ENCODE results near the gene PIGU.
"Not testable (repeated sequence)": the region's sequence is repeated elsewhere in the genome, so short reads cannot be mapped to it uniquely, and the experiment has no call there.

The PIGU gene

GRCh38 chr20:34676642-34677373 lies at the start of gene PIGU:
PIGU (minus strand) TSS chr20:34677092; CDS start chr20:34677085, 7 bp downstream.
- DNase-seq = peak; percentile 96

DNA sequence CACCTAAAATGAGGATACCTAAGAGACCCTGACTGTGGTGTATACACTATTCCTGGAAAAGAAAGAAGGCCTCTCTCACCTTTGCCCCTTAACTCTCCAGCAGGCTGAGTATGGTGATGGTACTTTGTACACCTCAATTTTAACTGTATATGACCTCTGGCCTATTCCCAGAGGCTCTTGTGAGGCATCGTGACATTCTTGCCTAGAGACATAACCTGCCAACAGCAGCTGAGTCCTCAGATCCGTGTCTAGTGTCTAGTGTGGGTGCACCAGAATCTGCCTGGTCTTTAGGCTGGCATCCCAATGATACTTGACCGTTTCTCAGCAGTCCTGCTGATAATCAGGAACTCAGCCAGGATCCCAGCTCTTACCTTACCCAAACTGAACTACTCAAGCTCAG lies 47.3 kb upstream of the PIGU start:
- DNase-seq = no peak

DNA sequence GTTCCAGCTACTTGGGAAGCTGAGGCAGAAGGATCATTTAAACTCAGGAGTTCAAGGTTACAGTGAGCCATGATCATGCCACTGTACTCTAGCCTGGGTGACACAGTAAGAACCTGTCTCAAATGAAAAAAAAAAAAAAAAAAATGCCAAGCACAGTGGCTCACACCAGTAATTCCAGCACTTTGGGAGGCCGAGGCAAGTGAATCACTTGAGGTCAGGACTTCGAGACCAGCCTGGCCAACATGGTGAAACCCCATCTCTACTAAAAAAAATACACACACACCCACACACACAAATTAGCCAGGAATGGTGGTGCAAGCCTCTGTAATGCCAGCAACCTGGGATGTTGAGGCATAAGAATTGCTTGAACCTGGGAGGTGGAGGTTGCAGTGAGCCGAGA lies 45.7 kb upstream of the PIGU start:
- DNase-seq = not testable (repeated sequence)

DNA sequence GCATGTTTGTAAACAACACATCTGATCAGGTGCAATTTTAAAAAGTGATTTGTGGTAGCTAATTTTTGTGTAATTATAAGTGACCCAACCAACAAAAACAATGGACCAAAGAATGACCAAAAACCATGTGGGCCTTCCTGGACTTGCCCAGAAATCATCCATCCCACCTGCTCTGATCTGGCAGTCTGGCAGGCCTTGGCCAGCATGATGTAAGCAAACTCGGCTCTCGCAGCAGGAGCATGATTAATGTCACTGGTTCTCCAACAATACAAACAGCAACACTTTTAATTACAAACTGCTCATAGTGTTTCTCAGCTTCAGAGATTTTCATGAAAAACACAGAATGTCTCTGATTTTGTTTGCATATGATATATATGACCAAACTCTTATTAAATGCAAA lies 43.4 kb upstream of the PIGU start:
- DNase-seq = no peak

GRCh38 chr20:34719242-34720017 lies 42.5 kb upstream of the PIGU start:
- DNase-seq = not testable (repeated sequence)

GRCh38 chr20:34717230-34718095 lies 40.6 kb upstream of the PIGU start:
- no peak for DNase-seq

DNA sequence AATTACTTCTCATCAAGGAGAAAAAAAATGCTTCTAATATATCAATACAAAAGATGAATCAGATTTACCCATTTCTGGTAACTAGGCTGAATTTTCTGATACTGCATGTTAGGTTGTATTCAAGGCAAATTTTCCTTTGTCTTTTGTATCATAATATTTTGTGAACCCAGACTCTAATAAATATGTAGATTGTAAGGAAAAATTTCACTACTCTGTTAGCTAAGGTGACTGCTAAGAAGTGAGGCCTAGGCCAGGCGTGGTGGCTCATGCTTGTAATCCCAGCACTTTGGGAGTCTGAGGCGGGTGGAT lies 40.0 kb upstream of the PIGU start:
- DNase-seq = no peak

GRCh38 chr20:34715384-34715783 lies 38.5 kb upstream of the PIGU start:
- DNase-seq = no peak

GRCh38 chr20:34713944-34714515 lies 37.1 kb upstream of the PIGU start:
- not testable (repeated sequence) for DNase-seq

DNA sequence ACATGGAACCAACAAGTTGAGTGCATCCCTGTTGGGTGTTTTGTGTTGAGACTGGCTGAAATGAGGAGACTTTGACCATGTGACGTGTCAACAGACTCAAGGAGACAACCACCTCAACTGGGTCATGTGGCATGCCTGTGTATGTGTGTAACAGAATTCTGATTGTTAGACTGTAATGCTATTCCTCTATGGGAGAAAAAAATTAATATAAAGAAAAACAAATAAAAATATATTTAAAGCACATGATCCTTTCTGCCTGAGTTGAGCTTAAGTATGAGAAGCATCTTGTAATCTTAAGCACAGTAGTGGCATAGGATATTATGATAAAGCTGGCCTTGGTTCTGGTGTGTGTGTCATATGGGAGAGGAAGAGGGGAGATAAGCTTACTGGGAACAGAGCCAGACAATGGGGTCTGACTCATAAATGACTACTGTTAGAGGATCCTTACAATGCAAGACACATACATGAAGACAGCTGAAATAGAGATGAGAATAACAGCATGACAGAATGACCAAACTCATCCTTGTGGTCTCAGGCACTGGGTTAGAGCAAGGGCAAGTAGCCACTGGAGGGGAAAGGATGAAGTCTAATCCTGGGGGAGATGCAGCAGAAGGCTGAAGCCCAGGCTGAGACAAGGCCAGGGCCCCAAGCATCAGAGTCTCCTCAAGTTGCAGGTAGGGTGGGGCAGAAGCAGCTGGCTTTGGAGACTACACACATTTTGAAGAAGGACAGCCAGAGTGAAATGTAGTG lies 36.5 kb upstream of the PIGU start:
- peak; percentile 8 for DNase-seq

DNA sequence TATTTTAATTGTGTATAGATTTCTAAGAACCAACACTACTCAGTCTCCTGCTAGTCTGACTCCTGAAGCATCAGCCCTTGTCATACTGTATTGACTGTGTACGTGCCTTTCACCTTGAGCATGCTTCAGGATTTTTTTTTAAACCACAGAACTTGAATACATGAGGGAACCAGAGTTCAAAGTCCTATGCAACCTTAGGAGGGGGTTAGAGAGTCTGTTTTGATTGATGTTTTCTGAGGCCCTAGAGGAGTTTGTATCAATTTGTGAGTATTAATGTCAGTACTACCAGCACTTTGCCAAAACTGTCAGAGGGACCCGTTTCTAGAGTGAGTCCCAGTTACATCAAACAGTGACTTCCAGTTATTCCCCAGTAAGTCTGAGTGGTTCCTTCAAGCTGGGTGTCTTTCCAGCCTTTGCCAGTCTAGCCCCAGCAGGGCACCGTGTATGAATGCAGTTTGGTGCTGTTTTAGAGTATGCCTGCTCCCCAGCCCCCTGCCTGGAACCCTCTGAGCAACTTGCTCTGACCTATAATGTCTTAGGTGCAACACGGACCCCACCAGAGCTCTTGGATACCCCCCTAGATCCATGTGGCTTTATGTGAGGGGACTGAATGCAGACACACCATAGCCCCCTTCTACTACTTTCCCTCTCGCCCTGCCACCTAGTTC lies 35.8 kb upstream of the PIGU start:
- DNase-seq = no peak

- no peak for DNase-seq
Measured at GRCh38 chr20:34711813-34712430, 35.0 kb upstream of the PIGU start.

GRCh38 chr20:34710861-34711574 lies 34.1 kb upstream of the PIGU start:
- DNase-seq = no peak

- DNase-seq = no peak
Measured at GRCh38 chr20:34710568-34710839, 33.6 kb upstream of the PIGU start.

DNA sequence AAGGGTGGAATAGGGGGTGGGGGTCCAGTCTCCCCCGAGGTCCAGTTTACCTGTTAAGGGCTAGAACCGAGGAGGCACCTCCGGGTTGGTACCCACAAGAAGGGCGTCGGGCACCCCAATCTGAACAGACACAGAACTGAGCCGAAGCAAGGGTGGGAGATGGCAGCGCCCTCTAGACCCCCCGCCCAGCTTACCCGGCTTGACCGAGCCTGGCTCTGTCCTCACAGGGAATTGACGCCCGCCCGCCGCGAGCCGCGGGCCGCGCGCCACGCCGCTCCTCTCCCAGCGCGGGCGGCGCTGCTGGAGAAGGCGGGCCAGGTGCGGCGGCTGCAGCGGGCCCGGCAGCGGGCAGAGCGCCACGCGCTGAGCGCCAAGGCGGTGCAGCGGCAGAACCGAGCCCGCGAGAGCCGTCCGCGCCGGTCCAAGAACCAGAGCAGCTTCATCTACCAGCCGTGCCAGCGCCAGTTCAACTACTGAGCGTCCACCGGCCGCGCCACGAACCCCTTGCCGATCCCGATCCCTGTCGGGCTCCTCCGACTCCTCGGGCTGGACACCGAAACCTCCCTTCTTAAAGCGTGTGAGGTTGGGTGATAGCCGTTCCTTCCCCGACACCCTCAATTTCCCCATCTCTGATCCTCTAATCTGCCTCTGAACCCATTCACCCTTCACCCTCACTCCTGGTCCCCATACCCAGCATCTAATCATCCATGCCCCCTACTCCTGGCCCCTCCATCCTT lies 33.1 kb upstream of the PIGU start:
- DNase-seq = no peak

DNA sequence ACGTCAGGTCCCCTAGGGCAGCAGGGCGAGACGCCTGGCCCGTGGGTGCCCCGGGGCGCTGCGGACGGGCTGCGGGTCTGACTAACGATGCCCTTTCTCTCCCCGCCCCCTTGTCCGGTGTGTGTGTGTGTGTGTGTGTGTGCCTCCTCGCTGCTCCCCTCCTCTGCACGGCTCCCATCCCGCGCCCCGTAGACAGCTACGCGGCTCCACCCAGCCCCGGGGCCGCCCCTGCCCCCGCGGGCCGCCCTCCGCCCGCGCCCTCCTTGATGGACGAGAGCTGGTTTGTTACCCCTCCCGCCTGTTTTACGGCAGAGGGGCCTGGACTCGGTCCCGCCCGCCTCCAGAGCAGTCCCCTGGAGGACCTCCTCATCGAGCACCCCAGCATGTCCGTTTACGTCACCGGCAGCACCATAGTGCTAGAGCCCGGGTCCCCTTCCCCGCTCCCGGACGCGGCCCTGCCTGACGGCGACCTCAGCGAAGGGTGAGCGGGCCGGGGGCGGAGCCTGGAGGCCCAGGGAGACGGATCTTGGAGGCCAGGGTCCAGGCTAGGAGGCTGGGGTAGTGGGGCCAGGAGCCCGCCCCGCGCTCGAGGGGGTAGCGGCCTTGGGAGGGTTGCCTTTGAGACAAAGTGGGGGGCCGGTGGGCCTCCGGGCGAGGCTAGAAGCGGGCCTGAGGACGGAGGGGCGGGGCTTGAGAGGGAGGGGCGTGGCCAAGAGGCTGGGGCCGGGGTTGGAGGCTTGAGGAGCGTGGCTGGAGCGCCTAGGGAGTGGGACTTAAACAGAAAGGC lies 32.3 kb upstream of the PIGU start:
- DNase-seq = peak; percentile 85

GRCh38 chr20:34708621-34709043 lies 31.7 kb upstream of the PIGU start:
- peak; percentile 42 for DNase-seq

GRCh38 chr20:34706912-34707784 lies 30.3 kb upstream of the PIGU start:
- DNase-seq = no peak

Data from stimulated activated CD4-positive, alpha-beta T cell treated with anti-CD3 and anti-CD28 coated beads, Interleukin-1b, Interleukin-23, amount 100 ng/mL, for 48 hours (primary cell).